Peyer's patch (tissue), 4 donors: Measurements from ENCODE around the gene SLC25A21.

ENCODE experiments used
- CTCF ChIP-seq, 6 experiments: fragments of 450-650 bp in 4 of 6; fragments of 200-600 bp in 2 of 6; sonication (generic) in 1 of 6; IDR thresholded peaks; one replicate each; pipeline ENCODE4 v1.5.1; 2017 to 2019; ENCODE audit warnings: antibody characterized with exemption in 6 of 6, mild to moderate bottlenecking in 3 of 6, moderate library complexity in 1 of 6
- POLR2A ChIP-seq, 2 donors: fragments of 450-650 bp; IDR thresholded peaks; one replicate each; pipeline ENCODE4 v1.5.1; 2017; ENCODE audit warnings: antibody characterized with exemption in 2 of 2, mild to moderate bottlenecking in 2 of 2, moderate library complexity in 2 of 2

DNA sequence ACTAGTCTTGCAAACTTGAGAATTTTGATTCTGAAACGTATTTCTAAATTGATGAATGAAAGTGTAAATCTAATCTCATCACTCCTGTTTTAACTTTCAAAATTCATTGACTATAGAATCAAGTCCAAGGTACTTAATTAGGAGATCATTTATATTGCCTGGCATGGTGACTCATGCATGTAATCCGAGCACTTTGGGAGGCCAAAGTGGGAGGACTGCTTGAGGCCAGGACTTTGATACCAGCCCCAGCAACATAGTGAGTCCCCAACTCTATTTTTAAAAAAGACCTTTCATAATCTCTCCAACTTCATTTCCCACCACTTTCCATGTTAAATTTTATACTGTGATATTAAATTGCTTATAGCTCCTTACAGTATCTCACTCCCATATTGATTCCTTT, 22.3 kb upstream of the SLC25A21 start:
- TF ChIP-seq CTCF (IDR thresholded peaks at IDR 0.05) (no peak), POLR2A (IDR thresholded peaks at IDR 0.05) (no peak)
